ENCODE measurements around the gene LBR. TPM values are rescaled to one million over a fixed set of nuclear protein-coding genes. Genes with fewer than 3 reads are reported as not detected.

The LBR gene
- total RNA-seq, 2 experiments from 2014 or later: 239 to 296 TPM

DNA sequence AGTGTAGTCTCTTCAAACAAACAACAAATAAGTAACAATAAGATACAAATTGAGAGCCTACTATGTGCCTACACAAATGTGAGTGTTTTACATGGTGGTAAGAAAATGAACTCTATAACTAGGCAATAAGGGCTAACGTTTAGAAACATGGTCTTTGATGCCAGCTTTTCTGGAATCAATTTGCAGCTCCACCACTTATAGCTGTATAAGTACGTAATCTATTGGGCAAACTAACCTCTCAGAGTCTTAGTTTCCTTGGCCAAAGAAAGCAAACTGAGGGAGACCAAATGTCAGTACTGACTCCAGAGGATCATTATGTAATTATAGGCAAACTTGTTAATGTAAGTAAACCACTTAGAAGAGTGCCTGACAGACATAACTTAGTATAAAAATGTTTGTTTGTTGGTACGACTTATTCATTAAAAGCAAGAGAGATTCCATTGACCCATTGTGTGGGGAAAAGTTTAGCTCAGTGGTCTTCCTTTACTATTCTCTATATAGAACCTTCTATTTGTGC, 59.7 kb downstream of the LBR start:
- Mint-ChIP-seq H3K4me3 (no peak overlapping the region), H3K9me3 (no peaks in the 10 kb centered on the region), H3K36me3 (ENCODE audit: low read depth) (no peaks in the 10 kb centered on the region), H3K27me3 (peaks cover 18% of the 10 kb centered on the region), H3K4me1 (peaks cover 3% of the 10 kb centered on the region), H3K27ac (no peak overlapping the region)
- ChIA-PET POLR2A (no interaction called here), CTCF (no interaction called here)
- no peak for DNase-seq

DNA sequence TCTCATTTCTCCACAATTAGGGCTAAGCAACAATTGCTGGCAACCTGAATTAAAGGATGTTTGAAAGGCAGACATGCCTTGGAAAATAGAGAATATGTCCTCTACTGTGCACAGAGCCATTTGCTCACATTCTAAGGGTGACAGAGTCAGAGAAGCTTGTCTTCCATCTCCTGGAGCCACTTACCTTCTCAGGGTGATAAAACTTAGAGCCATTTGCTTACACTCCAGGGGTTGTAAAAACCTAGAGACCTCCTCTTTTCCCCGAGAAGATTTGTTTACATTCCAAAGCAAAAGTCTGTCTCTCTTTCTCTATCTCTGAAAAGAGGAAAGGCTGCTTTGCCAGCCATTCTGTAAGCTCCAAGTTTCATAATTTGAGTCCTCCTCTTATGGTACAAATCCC, 61.3 kb downstream of the LBR start:
- no peak for DNase-seq
- ChIA-PET POLR2A (no interaction called here), CTCF (no interaction called here)
- peaks cover 7% of the 10 kb centered on the region for H3K4me1 Mint-ChIP-seq
- H3K36me3 Mint-ChIP-seq (ENCODE audit: low read depth): no peaks in the 10 kb centered on the region
- H3K9me3 Mint-ChIP-seq: no peaks in the 10 kb centered on the region
- no peak overlapping the region for H3K27ac Mint-ChIP-seq
- peaks cover 16% of the 10 kb centered on the region for H3K27me3 Mint-ChIP-seq
- no peak overlapping the region for H3K4me3 Mint-ChIP-seq

DNA sequence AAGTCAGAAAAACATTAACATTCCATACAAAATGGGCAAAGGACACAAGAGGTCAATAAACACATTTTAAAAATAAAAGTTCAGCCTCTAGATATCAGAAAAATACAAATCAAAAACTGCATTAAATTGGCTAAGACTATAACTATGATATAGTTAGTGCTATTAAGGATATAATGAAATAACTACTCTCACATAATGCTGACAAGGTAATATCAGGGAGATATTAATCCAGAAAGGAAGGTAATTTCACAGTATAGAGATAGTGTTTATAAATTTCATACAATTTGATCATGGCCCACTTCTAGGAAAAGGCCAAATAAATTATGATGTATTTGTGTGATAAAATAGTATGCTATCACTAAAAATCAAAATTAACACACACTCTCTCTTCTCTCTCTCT, 61.8 kb downstream of the LBR start:
- Mint-ChIP-seq H3K9me3 (no peaks in the 10 kb centered on the region), H3K36me3 (ENCODE audit: low read depth) (no peaks in the 10 kb centered on the region), H3K27me3 (peaks cover 16% of the 10 kb centered on the region), H3K27ac (no peak overlapping the region), H3K4me1 (peaks cover 7% of the 10 kb centered on the region), H3K4me3 (no peak overlapping the region)
- ChIA-PET CTCF (no interaction called here), POLR2A (no interaction called here)
- no peak for DNase-seq

DNA sequence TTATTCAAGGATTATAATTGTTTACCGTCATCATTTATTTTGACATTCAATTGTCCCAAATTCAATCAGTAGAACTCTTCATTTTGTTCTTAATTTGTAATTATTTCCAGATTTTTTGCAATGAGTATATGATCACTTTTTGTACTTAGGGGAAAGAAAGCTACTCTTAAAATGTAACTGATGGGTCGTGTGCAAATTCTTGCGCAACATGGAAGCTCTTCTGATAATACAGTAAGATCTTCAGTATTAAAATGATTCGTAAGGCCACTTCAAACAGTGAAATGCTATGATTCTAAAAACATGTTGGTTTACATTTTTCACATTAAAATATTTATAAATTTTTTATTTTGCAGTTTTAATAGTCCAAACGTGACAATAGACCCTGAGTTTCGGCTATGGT, 63.4 kb downstream of the LBR start:
- no peak for DNase-seq
- ChIA-PET CTCF (interaction anchor here (1.4 to 1.6 kb wide), 2 partner anchors 14 to 16 kb away, joined by 3 read pairs; no protein-coding TSS in a partner anchor), POLR2A (no interaction called here)
- peaks cover 19% of the 10 kb centered on the region for H3K27me3 Mint-ChIP-seq
- H3K36me3 Mint-ChIP-seq (ENCODE audit: low read depth): no peaks in the 10 kb centered on the region
- H3K4me1 Mint-ChIP-seq: peaks cover 7% of the 10 kb centered on the region
- H3K27ac Mint-ChIP-seq: no peak overlapping the region
- H3K9me3 Mint-ChIP-seq: no peaks in the 10 kb centered on the region
- H3K4me3 Mint-ChIP-seq: no peak overlapping the region

DNA sequence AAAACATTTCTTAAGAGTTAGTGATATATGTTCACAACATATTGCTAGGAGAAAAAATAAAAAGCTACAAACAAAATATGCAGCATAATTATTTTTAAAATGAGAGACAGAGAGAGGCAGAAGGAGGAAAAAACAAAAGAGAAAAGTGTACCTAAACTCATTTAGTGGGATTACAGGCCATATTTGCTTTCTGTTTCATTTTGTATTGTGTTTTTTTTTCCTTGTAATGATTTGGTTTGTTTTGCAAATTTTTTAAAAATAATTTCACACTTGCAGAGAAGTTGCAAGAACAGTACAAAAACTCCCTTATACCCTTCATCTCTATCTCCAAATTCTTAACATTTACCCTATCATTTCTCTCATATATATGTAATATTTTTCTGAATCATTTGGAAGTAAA, 65.0 kb downstream of the LBR start:
- no peak overlapping the region for H3K27ac Mint-ChIP-seq
- H3K4me3 Mint-ChIP-seq: no peak overlapping the region
- ChIA-PET CTCF (no interaction called here), POLR2A (no interaction called here)
- H3K36me3 Mint-ChIP-seq (ENCODE audit: low read depth): no peaks in the 10 kb centered on the region
- peaks cover 7% of the 10 kb centered on the region for H3K4me1 Mint-ChIP-seq
- no peak for DNase-seq
- H3K9me3 Mint-ChIP-seq: no peaks in the 10 kb centered on the region
- H3K27me3 Mint-ChIP-seq: peaks cover 22% of the 10 kb centered on the region

DNA sequence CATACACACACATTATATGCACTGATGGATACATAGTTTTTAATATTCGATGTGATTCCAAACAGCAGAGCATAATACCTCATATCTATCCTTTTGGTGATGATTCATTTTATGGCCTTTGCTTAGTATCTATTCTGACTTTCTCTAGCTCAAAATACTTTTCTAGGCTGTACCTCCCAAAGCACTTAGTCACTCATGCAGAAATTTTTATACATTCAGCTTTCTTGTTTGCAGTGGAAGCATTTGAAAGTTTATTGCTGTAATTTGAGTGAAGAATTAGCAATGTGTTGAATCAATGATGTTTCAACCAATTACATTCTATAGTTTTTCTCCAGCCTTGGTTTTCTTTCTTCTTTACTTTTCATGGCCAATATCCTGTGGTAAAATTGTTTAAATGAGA, 66.7 kb downstream of the LBR start:
- DNase-seq: no peak
- H3K36me3 Mint-ChIP-seq (ENCODE audit: low read depth): no peaks in the 10 kb centered on the region
- POLR2A ChIA-PET: no interaction called here
- no peak overlapping the region for H3K4me3 Mint-ChIP-seq
- H3K27me3 Mint-ChIP-seq: peaks cover 15% of the 10 kb centered on the region
- peaks cover 7% of the 10 kb centered on the region for H3K4me1 Mint-ChIP-seq
- CTCF ChIA-PET: no interaction called here
- H3K9me3 Mint-ChIP-seq: no peaks in the 10 kb centered on the region
- no peak overlapping the region for H3K27ac Mint-ChIP-seq

DNA sequence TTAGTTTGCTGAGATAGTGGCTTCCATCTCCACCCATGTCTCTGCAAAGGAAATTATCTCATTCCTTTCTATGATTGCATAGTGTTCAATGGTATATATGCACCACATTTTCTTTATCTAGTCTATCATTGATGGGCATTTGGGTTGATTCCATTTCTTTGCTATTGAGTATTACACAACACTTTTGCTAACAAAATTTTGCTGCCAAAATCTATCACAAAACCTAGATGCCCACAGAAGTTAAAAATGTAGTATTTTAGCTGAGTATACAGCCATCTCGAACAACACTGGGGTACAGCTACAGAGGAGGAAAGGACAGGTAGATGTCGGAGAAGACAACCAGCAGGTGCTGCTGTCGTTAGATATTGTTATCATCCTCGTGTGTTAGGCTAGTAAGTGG, 67.7 kb downstream of the LBR start:
- Mint-ChIP-seq H3K4me3 (no peak overlapping the region), H3K27me3 (peaks cover 19% of the 10 kb centered on the region), H3K36me3 (ENCODE audit: low read depth) (no peaks in the 10 kb centered on the region), H3K9me3 (no peaks in the 10 kb centered on the region), H3K27ac (no peak overlapping the region), H3K4me1 (peaks cover 7% of the 10 kb centered on the region)
- no peak for DNase-seq
- ChIA-PET POLR2A (no interaction called here), CTCF (no interaction called here)

DNA sequence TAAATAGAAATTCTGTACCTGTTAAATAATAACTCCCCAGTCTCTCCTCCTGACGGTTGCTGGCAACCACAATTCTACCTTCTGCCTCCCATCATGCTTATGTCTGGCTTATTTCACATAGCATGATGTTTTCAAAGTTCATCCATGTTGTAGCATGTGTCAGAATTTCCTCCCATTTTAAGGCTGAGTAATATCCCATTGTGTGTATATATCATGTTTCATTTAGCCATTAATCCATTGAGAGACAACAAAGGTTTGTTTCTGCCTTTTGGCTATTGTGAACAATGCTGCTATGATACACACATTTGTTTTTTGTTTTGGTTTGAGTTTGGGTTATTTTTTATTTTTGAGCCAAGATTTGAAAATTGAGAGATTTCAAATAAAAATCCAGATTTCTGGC, 72.0 kb downstream of the LBR start:
- Mint-ChIP-seq H3K4me3 (no peak overlapping the region), H3K27me3 (peaks cover 31% of the 10 kb centered on the region), H3K4me1 (no peaks in the 10 kb centered on the region), H3K36me3 (ENCODE audit: low read depth) (no peaks in the 10 kb centered on the region), H3K9me3 (no peaks in the 10 kb centered on the region), H3K27ac (no peak overlapping the region)
- ChIA-PET CTCF (no interaction called here), POLR2A (no interaction called here)
- no peak for DNase-seq

DNA sequence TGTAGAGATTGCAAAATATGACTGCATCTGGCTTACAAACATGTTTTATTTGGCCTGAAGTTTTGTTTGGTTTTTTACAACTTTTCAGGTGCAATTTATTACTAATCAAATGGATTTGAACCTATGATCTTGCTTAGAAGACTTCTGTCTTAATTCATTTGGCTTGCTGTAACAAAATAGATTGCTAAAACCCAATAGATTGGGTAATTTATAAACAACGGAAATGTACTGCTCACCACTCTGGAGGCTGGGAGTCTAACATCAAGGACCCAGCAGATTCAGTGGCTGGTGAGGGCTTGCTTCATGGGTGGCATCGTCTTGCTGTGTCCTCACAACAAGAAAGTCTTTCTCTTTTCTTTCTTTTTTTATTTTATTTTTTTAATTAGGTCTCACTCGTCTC, 72.9 kb downstream of the LBR start:
- H3K4me1 Mint-ChIP-seq: no peaks in the 10 kb centered on the region
- DNase-seq: no peak
- H3K4me3 Mint-ChIP-seq: no peak overlapping the region
- H3K9me3 Mint-ChIP-seq: no peaks in the 10 kb centered on the region
- POLR2A ChIA-PET: no interaction called here
- CTCF ChIA-PET: no interaction called here
- H3K27ac Mint-ChIP-seq: no peak overlapping the region
- no peaks in the 10 kb centered on the region for H3K36me3 Mint-ChIP-seq (ENCODE audit: low read depth)
- peaks cover 38% of the 10 kb centered on the region for H3K27me3 Mint-ChIP-seq

Other genes with a start within 250 kb of the LBR start
- not detected for gene ENAH, start 225.1 kb upstream of the LBR start, total RNA-seq

All from activated CD4-positive, alpha-beta T cell treated with anti-CD3 and anti-CD28 coated beads, Interleukin-2, amount 10 ng/mL, durations not matched to agents 7 days and 5 days (primary cell).